GM19023 (cell line): ENCODE data around the gene SMAD6.

Experiments used
- ATAC-seq: cut with Tn5 transposase; IDR thresholded peaks from one replicate; pipeline ENCODE4 v1.9.1; 2021; ENCODE audit warnings: mild to moderate bottlenecking, moderate library complexity; ENCODE audit not compliant: unreplicated experiment

The SMAD6 gene

DNA sequence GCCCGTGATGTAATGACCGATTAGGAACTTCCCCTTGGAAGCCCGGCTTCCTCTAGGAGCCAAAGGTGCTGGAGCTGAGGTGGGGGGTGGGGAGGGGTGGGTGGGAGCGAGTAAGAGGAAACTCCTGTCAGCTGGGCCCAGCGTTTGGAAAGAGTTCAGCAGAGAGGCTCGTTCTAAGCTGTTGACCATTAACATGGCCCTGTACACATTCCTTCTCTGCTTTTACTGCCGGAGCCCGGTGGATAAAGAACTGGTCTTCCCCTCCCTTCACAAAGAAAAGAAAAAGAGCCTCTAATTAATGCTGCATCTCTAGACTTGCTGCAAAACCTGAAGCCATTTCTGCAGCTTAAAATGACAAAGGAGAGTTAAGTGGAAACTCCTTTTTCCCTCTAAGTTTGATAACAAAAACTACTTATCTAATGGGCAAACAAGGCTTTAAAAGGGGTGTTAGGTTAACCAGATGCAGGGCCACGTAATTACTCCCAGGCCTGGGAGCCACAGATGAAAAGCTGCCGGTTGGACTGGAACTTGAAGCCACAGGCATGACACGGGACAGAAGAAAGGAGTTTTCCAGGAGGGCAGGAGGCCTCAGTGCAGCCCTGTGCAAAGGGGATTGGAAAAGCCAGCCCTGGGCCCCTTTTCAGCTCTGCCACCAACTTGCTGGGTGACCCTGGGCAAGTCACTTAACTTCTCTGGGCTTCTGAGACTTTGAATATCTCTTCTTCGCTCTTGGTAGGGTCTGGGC, 71.3 kb downstream of the SMAD6 start:
- ATAC-seq, result no peak

DNA sequence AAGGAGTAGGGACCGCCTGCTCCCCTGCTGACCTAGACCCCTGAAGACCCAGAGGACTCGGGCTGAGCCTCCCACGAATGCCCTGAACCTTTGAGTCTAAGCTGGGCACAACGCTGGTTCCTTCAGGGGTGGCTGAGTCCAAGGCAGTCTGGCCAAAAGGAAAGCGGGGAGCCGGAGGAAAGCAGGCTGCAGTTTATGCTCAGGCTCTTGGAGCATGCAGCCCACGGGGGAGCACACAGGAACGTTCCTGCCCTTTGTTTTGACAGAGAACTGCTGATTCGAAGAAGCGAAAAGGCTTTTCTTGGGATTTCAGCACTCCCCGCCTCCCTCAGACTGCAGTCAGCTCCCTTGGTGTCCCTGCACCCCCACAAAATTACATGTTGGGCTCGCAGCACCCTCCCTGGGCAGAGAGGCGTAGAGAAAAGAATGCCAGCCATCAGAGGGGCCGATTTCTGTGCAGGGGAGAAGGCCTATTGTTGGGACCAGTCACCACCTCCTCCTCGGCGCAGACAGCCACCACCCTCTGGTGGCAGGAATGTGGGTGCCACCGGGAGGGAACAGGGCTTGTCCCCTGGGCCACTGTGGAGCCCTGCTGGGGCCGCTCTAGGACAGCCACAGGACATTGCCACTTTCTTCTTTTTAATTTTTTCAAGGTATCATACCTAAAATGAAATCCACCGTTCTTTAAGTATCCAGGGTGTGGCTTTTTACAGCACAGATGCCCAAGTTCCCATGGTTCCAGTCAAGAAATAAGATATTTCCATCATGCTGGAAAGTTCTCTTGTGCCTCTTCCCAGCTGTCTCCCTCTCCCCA, 72.2 kb downstream of the SMAD6 start:
- ATAC-seq, result no peak

DNA sequence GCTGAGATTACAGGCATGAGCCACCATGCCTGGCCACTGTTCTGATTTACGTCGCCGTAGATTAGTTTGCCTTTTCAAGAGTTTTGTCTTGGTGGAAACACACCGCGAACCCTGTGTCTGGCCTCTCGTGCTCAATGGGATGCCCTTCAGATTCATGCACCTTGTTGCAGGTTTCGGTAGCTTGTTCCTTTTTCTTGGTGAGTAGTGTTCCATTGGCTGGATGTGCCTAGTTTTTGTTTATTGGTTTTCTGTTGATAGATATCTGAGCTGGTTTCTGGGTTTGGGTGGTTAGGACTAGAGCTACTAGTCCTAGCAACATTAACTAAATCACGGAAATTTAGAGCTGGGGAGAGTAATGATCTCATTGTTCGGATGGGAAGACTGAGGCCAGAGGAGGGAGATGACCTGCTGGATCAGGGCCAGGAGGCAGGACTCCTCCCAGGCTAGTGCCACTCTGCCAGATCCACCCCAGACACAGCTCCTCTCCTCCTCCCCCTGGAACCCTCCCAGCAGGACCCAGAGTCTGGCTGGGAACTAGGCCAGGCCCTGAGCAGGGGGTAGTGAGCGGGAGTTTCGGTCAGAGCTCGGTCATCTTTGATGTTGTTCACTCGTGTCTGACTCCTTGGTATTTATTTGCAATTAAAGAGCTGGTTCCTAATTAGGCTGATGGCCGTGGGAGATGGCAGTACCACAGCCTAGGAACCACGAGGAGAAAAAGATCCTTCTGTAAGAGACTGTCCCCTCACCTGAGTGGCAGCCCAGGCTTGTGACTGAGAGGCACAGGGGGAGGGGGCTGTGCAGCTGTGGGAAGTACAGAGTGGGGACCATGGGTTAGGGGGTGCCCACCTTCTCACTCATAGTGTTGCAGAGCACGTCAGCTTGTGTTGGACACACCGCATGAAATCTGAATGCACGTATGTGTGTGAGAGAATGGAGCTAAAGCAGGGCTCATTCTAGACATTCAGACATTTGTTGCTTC, 73.4 kb downstream of the SMAD6 start:
- ATAC-seq, result no peak

DNA sequence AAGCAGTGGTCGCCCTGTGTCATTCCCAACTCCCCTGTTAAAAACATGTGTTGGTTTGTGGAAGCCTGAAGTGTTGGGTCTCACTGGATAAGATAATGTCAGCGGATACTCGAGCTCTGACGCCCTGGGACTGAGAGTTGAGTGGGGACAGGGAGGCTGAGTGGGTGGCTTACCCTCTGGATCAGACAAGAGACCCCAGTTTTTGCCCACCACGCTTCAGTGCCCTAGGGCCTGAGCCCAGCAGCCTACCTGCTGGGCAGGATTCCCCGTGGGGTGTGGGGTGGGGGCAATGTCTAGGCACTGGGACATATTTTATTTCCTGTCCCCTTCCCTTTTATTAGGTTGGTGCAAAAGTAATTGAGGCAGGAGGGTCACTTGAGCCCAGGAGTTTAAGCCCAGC, 75.0 kb downstream of the SMAD6 start:
- no peak for ATAC-seq

DNA sequence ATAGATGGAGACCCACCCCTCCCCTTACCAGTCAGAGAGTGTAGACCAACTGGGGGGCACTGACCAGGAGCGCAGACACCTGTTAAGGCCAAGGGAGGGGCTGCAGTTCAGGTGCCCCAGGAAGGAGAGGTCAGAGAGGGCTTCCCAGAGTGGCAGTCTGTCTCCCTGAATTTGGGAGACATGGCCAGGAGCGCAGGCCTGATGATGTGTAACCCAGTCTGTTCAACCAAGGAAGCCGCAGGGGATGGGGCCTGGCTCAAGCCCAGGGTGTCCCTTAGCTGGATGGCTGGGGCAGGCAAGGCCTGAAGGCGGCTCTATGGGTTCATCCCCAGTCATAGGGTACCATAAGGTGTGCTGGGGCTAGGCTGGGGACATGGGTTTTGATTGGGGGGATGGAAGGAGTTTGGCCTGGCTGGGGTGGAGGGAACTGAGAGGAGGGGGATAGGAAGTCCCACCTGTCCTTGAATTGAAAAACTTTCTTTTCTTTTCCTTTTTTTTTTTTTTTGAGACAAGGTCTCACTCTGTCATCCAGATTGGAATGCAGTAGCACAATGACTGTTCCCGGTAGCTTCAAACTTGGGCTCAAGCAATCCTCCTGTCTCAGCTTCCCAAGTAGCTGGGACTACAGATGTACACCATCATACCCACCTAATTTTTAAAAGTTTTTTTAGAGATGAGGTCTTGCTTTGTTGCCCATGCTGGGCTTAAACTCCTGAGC, 75.7 kb downstream of the SMAD6 start:
- ATAC-seq, result no peak

DNA sequence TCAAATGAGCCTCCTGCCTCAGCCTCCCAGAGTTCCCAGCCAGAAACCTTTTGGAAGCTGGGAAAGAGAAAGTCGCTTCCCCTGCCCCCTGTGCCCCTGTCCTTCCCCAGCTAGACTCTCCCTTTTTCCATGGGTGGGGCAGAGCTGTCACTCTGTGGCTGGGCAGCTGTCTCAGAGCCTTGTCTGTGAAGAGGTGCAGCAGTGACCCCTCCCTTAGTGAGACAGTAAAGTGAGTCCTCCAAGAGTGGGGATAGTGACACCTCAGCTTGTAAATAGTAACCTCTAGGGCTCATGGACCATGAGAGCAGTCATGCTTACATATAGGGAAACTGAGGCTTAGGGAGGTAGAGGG, 76.3 kb downstream of the SMAD6 start:
- no peak for ATAC-seq

DNA sequence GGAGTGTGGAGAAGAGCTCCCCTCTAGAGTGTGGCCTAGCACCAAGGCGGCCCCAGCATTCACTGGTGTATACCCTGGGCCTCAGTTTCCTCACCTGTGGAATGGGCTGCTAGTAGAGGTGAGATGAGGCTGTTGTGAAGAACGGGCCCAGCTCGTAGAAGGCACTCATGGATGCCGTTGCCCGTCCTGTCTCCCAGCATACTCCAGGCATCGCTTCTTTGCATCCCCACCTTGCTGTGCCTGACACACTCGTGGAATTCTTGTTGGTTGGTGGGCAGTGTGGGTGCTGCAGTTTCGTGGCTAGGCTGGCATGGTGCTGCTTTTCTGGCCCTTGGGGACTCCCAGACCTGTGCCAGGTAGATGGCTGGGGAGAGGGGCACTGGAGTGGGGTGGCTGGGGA, 76.7 kb downstream of the SMAD6 start:
- ATAC-seq, result no peak

DNA sequence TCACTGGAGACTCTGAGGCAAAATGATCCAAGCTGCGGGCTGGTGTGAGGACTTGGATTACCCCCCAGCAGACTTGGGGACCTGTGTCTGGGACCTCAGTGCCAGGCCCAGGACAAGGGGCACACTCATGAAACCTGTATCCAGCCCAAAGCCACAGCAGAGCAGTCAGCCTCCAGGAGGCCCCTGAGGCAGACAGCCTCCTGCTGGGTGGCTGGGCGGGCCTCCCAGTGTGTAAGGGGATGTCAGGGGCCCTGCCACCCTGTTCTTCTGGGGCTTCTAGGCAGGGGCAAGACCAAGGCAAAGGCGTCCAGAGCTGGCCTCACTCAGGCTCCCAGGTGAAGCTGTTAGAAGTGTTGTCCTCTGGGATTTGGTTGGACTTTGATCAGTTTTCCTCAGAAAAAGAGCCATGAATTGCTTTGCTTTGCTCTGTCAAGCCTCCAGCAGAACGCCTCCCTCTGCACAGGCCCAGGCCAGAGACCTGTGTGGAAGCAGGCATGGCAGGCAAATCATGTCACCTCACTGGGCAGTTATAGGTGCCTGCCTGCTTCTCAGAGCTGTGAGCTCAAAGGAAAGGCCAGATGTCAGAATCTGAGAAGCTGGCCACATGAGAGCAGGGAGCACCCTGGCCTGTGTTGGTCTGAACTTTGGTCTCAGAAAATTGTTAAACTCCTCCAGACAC, 77.4 kb downstream of the SMAD6 start:
- no peak for ATAC-seq

DNA sequence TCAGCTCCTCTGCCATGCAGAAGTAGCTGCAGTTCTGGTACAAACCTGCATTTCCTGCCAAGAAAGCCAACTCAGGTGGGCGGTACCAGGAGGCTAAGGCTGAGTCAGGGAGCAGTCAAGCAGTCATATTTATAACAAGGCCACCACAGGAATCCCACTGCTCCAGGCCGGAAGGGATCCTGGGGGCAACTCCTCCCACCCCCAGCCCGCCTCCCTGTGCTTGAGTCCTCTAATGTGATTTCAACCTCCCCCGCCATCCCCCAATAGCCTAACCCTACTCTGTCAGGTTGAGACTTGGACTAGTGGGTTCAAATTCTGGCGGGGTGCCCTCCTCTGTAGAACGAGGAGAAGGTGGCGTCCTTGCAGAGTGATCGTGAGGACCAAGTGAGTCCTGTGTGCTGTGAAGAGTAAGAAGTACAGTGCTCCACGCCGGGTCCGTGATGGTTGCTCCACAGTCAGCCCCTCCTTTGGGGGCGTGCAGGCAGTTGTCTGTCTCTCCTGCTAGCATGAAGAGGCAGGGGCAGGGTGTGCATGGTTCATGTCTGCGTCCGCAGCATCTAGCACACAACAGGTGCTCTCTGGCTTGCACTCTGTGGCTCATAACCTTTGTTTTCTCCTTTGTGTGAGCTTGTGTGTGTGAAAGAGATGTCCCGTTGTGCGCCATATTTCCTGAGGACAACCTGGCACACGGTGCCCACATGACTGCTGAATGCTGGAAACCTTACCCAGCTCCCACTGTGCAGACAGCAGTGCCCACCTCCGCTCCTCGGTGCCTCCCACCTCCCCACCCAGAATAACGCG, 78.3 kb downstream of the SMAD6 start:
- ATAC-seq, result no peak

DNA sequence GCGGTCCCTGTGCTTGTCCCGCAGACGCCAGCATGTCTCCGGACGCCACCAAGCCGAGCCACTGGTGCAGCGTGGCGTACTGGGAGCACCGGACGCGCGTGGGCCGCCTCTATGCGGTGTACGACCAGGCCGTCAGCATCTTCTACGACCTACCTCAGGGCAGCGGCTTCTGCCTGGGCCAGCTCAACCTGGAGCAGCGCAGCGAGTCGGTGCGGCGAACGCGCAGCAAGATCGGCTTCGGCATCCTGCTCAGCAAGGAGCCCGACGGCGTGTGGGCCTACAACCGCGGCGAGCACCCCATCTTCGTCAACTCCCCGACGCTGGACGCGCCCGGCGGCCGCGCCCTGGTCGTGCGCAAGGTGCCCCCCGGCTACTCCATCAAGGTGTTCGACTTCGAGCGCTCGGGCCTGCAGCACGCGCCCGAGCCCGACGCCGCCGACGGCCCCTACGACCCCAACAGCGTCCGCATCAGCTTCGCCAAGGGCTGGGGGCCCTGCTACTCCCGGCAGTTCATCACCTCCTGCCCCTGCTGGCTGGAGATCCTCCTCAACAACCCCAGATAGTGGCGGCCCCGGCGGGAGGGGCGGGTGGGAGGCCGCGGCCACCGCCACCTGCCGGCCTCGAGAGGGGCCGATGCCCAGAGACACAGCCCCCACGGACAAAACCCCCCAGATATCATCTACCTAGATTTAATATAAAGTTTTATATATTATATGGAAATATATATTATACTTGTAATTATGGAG, 79.1 kb downstream of the SMAD6 start:
- no peak for ATAC-seq

DNA sequence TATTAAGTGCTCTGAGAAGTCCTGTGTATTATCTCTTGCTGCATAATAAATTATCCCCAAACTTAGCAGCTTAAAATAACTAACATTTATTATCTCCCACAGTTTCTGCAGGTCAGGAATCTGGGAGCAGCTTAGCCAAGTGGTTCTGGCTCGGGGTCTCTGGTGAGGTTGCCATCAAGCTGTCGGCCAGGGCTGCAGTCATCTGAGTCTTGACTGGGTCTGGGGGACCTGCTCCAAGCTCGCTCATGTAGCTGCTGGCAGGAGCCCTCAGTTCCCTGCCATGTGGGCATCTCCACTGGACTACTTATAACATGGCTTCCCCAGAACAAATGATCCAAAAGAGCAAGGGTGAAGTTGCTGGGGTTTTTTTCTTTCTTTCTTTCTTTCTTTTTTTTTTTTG, 80.7 kb downstream of the SMAD6 start:
- no peak for ATAC-seq

DNA sequence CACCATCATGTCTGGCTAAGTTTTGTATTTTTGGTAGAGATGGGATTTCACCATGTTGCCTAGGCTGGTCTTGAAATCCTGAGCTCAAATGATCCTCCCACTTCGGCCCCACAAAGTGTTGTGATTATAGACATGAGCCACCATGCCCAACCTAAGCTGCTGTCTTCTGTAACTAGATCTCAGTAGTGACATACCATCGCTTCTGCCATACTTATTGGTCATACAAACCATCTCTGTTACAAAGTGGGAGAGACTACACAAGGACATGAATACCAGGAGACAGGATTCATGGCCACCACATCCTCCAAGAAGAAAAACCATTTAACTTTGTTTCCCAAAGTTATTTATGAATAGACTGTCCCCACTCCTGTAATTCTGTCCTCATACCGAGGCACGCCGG, 81.3 kb downstream of the SMAD6 start:
- ATAC-seq, result no peak

DNA sequence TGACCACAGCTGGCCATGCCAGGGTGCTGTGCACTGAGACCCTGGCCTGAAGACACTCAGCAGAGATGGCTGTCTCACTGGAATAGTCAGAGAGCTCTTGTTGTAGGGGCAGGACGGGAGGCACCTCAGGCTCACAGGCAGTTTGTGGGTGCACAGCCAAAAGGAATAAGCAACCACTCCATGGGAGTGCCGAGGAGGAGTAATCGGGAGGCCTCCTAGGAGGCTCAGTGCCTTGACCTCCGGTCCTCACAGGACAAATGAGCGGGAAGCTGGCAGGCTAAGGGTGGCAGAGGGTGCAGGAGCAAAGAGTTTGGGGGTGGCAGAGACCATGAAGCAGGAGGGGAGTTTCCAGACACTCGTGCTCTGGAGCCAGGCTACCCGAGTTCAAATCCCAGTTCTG, 81.7 kb downstream of the SMAD6 start:
- ATAC-seq, result no peak

DNA sequence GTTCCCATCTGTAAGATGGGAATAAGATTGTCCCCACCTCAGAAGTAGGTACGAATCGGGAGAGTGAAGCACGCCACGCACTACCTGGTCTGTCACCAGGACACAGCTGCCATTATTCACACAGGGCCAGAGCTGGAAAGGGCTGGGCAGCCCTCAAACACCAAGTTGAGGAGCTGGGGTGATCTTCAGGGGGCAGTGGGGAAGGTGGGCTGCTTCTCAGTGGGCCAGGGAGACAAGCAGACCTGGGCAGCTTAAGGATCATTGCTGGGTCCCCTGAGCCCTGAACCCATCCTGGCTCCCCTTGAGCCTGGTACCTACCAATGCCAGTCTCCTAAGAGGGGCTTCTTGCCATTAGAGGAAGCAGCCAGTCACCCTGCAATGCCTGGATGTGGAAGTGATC, 82.1 kb downstream of the SMAD6 start:
- ATAC-seq, result no peak

DNA sequence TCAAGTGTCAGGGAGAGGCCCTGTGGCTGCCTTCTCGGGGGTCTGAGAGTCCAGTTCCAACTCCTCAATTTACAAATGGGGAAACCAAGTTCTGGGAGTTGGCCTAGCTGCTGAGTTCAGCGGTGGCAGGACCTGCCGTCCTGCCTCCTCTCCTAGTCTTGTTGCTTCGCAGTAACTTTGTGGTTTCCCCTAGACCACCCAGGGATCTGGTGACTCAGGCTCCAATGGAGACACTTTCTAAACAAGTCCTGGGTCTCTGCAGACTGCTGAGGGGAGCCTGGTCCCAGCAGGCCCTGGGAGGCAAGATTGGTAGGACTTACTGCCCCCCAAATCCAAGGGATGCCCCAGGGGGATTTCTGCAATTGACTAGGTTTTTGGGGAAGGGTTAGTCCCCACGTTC, 83.6 kb downstream of the SMAD6 start:
- ATAC-seq, result no peak

DNA sequence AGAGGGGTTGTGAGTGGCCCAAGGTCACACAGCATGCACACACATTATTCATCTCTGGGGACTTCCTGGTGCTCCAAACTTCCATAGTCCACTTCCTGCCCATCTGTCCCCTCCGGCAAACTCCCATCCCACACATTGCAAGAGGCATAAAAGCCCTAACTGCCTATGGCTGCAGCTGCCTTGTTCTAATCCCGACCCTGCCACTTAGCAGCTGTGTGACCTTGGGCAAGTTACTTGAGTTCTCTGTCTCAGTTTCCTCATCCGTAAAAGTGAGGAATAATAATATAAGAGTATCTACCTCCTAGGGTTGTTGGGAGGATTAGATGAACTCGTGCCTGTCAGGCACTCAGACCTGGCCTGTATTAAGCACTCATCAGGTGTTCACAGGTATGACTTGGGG, 84.2 kb downstream of the SMAD6 start:
- ATAC-seq, result no peak

DNA sequence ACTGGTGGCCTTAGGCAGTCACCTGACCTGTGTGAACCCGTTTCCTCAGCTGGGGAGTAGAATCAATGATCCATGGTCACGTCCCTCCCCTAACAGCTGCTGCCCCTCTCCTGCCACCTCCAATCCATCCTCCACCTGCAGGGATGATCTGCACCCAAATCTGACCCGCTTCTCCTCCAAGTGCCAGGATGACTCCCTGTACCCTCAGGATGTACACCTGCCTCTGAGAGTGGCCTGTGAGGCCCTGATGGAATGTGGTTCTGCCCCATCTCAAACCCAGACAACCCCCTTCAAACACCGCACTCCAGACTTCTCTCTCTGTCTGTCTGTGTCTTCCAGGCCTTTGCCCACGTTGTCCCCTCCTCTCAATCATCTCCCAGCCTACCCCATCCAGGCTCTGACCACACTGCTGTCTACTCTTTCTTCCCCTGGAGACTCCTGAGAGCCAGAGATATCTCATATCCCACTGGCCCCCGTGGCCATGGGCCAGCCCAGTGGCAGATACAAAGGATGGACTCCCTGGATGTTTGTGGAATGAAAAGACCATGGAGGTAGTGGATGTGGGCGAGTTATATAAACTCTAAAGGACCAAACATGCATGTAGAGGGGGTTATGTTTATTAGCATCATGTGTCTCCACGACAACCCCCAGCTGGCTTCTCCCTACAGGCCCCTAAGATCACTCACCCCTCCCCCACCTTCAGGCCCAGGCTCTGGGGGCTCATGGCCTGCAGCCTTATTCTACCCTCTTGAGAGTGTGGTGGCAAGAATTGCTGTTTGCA, 84.9 kb downstream of the SMAD6 start:
- no peak for ATAC-seq

DNA sequence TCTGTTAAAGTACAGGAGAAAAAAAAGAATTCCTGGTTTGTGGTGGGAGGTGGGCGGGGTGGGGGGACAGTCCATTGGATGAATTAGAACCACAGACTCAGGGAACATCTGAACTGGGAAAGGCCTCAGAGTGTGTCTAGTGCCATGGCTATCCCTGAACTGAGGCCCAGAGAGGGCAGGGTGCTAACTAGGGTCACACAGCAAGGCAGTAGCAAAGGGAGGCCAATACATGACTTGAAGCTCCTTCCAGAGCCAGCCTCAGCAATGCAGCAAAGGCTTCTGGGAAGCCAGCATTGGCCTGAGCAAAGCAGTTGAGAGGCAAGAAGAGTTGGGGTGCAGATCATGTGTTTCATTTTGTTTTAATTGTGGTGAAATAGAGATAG, 85.4 kb downstream of the SMAD6 start:
- ATAC-seq, result no peak
